ENCODE data around the gene NEU3.
"Not testable (repeated sequence)": the region's sequence is repeated elsewhere in the genome, so short reads cannot be mapped to it uniquely, and the experiment has no call there.

The NEU3 gene

GRCh38 chr11:74989260-74989638 is 516 bp downstream of the NEU3 start:
- DNase-seq: no peak

GRCh38 chr11:74990150-74990549 is 1.4 kb downstream of the NEU3 start:
- not testable (repeated sequence) for DNase-seq

GRCh38 chr11:74990941-74991340 is 2.2 kb downstream of the NEU3 start:
- DNase-seq: no peak

- DNase-seq: no peak
Measured at GRCh38 chr11:74992852-74993251, 4.1 kb downstream of the NEU3 start.

- DNase-seq: no peak
Measured at GRCh38 chr11:75000975-75001354, 12.2 kb downstream of the NEU3 start.

GRCh38 chr11:75001686-75002085 is 13.0 kb downstream of the NEU3 start:
- DNase-seq: no peak

GRCh38 chr11:75002516-75002915 is 13.8 kb downstream of the NEU3 start:
- DNase-seq: no peak

GRCh38 chr11:75004215-75004614 is 15.5 kb downstream of the NEU3 start:
- no peak for DNase-seq

- DNase-seq: no peak
Measured at GRCh38 chr11:75011357-75011756, 22.6 kb downstream of the NEU3 start.

GRCh38 chr11:75011872-75012271 is 23.1 kb downstream of the NEU3 start:
- no peak for DNase-seq

GRCh38 chr11:75013051-75013450 is 24.3 kb downstream of the NEU3 start:
- no peak for DNase-seq

GRCh38 chr11:75014129-75014528 is 25.4 kb downstream of the NEU3 start:
- no peak for DNase-seq

GRCh38 chr11:75019200-75019599 is 30.5 kb downstream of the NEU3 start:
- not testable (repeated sequence) for DNase-seq

GRCh38 chr11:75020328-75020727 is 31.6 kb downstream of the NEU3 start:
- not testable (repeated sequence) for DNase-seq

GRCh38 chr11:75022296-75022695 is 33.6 kb downstream of the NEU3 start:
- no peak for DNase-seq

GRCh38 chr11:75022759-75023396 is 34.1 kb downstream of the NEU3 start:
- DNase-seq: peak; percentile 38

- no peak for DNase-seq
Measured at GRCh38 chr11:75023446-75024067, 34.8 kb downstream of the NEU3 start.

GRCh38 chr11:75024068-75024449 is 35.3 kb downstream of the NEU3 start:
- DNase-seq: no peak

GRCh38 chr11:75024764-75025211 is 36.1 kb downstream of the NEU3 start:
- DNase-seq: no peak

GRCh38 chr11:75025561-75025960 is 36.8 kb downstream of the NEU3 start:
- no peak for DNase-seq

GRCh38 chr11:75028321-75028720 is 39.6 kb downstream of the NEU3 start:
- DNase-seq: no peak

- no peak for DNase-seq
Measured at GRCh38 chr11:75028724-75029123, 40.0 kb downstream of the NEU3 start.

- no peak for DNase-seq
Measured at GRCh38 chr11:75029836-75030631, 41.3 kb downstream of the NEU3 start.

GRCh38 chr11:75031224-75031753 is 42.6 kb downstream of the NEU3 start:
- no peak for DNase-seq
